H1 (cell line): ENCODE results near the gene ABHD2. TPM values are rescaled to one million over a fixed set of nuclear protein-coding genes. Genes with fewer than 3 reads are reported as not detected.

Source experiments
- CTCF ChIA-PET: fragments of 300-600 bp; sonication (Branson Sonifier 250); formaldehyde crosslinking; loops from one replicate; lab custom pipeline; 2021; ENCODE audit not compliant: partially characterized antibody; lab: Charles Lee
- POLR2A ChIA-PET: fragments of 300-600 bp; sonication (Branson Sonifier 250); formaldehyde crosslinking; loops from one replicate; lab custom pipeline; 2021; ENCODE audit warnings: inconsistent platforms; ENCODE audit not compliant: partially characterized antibody; lab: Charles Lee
- DNase-seq, 2 experiments: peaks; one replicate each; pipeline versions ENCODE4 v3.0.0 to v3.0.0-alpha.2; 2010 to 2022; ENCODE audit warnings: low spot score in 2 of 2, low read depth in 1 of 2, mixed read lengths in 1 of 2
- FAIRE-seq: peaks from 2 replicates; lab custom pipeline; 2011; peaks lifted over from hg19 to GRCh38; lab: Jason Lieb, UNC
- H2AFZ ChIP-seq: 2 replicates; pipeline ENCODE4 v1.8.1; 2012; ENCODE audit warnings: low read length, inconsistent platforms
- H2AK5ac ChIP-seq: 2 replicates; pipeline ENCODE4 v1.6.1; 2013; ENCODE audit warnings: low read depth, low read length
- H2BK120ac ChIP-seq: replicated peaks from 2 replicates; pipeline ENCODE3; 2013; ENCODE audit warnings: low read depth, low read length, inconsistent platforms
- H2BK12ac ChIP-seq: 2 replicates; pipeline ENCODE4 v1.6.1; 2013; ENCODE audit warnings: low read depth, low read length
- H2BK15ac ChIP-seq: 2 replicates; pipeline ENCODE4 v1.6.1; 2013; ENCODE audit warnings: low read length
- H2BK20ac ChIP-seq: 2 replicates; pipeline ENCODE4 v1.6.1; 2013; ENCODE audit warnings: low read length
- H2BK5ac ChIP-seq: 2 replicates; pipeline ENCODE4 v1.6.1; 2013; ENCODE audit warnings: low read depth, low read length
- H3K14ac ChIP-seq: 2 replicates; pipeline ENCODE4 v1.6.1; 2013; ENCODE audit warnings: inconsistent platforms; ENCODE audit not compliant: insufficient read length
- H3K18ac ChIP-seq: 2 replicates; pipeline ENCODE4 v1.6.1; 2013; ENCODE audit warnings: low read length; ENCODE audit errors: extremely low read depth
- H3K23ac ChIP-seq: 2 replicates; pipeline ENCODE4 v1.6.1; 2013; ENCODE audit warnings: inconsistent platforms; ENCODE audit not compliant: insufficient read length
- H3K23me2 ChIP-seq: 2 replicates; pipeline ENCODE4 v1.6.1; 2013; ENCODE audit warnings: low read depth, low read length
- H3K27ac ChIP-seq: 2 replicates; pipeline ENCODE4 v1.6.1; 2011; ENCODE audit warnings: low read depth, low read length, inconsistent platforms
- H3K27me3 ChIP-seq, 4 experiments: replicated peaks in 1 of 4; 1 replicate in 1 of 4; 2 replicates in 3 of 4; pipeline versions ENCODE4 v1.6.1 to v1.8.1; 2011 to 2013; ENCODE audit warnings: low read length in 3 of 4, mild to moderate bottlenecking in 3 of 4, inconsistent platforms in 2 of 4, mixed read lengths in 2 of 4, moderate library complexity in 1 of 4; ENCODE audit not compliant: control insufficient read depth in 3 of 4, insufficient read depth in 3 of 4; ENCODE audit errors: extremely low read depth in 1 of 4
- H3K36me3 ChIP-seq, 4 experiments: 2 replicates each; pipeline versions ENCODE4 v1.6.1 to v1.8.1; 2011 to 2013; ENCODE audit warnings: mild to moderate bottlenecking in 4 of 4, low read length in 3 of 4, moderate library complexity in 2 of 4, control low read depth in 1 of 4, inconsistent platforms in 1 of 4; ENCODE audit not compliant: insufficient read depth in 4 of 4, control insufficient read depth in 2 of 4
- H3K4ac ChIP-seq: replicated peaks from 2 replicates; pipeline ENCODE3; 2013; ENCODE audit warnings: low read length, low read depth, mixed read lengths, inconsistent platforms; ENCODE audit not compliant: insufficient read length
- H3K4me1 ChIP-seq, 4 experiments: replicated peaks in 1 of 4; 1 replicate in 1 of 4; 2 replicates in 3 of 4; pipeline versions ENCODE4 v1.6.1 to v1.8.1; 2011 to 2013; ENCODE audit warnings: low read length in 3 of 4, inconsistent platforms in 2 of 4, mixed read lengths in 1 of 4; ENCODE audit not compliant: insufficient read depth in 4 of 4, control insufficient read depth in 3 of 4
- H3K4me2 ChIP-seq, 2 experiments: 2 replicates each; pipeline versions ENCODE4 v1.6.1 to v1.8.1; 2011 to 2013; ENCODE audit warnings: low read depth in 2 of 2, low read length in 2 of 2, control low read depth in 1 of 2, inconsistent platforms in 1 of 2, mild to moderate bottlenecking in 1 of 2; ENCODE audit not compliant: insufficient read depth in 1 of 2
- H3K4me3 ChIP-seq, 4 experiments: fragments of 200-600, 300-600 bp in 1 of 4; sonication (generic), shearing (Covaris generic), sonication (Bioruptor Twin) in 1 of 4; 2 replicates each; pipeline versions ENCODE4 v1.5.1 to v1.8.1; 2011 to 2016; ENCODE audit warnings: low read length in 4 of 4, low read depth in 3 of 4, control low read depth in 2 of 4, inconsistent platforms in 2 of 4, mild to moderate bottlenecking in 2 of 4, mixed read lengths in 1 of 4, moderate library complexity in 1 of 4; ENCODE audit not compliant: insufficient read depth in 2 of 4; ENCODE audit errors: extremely low read depth in 1 of 4
- H3K56ac ChIP-seq: replicated peaks from 2 replicates; pipeline ENCODE3; 2013; ENCODE audit warnings: low read depth, mild to moderate bottlenecking, mixed read lengths, low read length, inconsistent platforms; ENCODE audit not compliant: insufficient read length
- H3K79me1 ChIP-seq: 2 replicates; pipeline ENCODE4 v1.6.1; 2013; ENCODE audit warnings: low read depth, low read length, control low read depth
- H3K79me2 ChIP-seq, 2 experiments: 2 replicates each; pipeline versions ENCODE4 v1.6.1 to v1.8.1; 2012 to 2013; ENCODE audit warnings: low read length in 2 of 2, mild to moderate bottlenecking in 2 of 2, inconsistent platforms in 1 of 2; ENCODE audit not compliant: insufficient read depth in 2 of 2, control insufficient read depth in 1 of 2
- H3K9ac ChIP-seq, 4 experiments: replicated peaks in 1 of 4; 1 replicate in 1 of 4; 2 replicates in 3 of 4; pipeline versions ENCODE4 v1.6.1 to v1.8.1; 2011 to 2013; ENCODE audit warnings: low read depth in 3 of 4, low read length in 3 of 4, control low read depth in 2 of 4, mild to moderate bottlenecking in 2 of 4, moderate library complexity in 2 of 4, inconsistent platforms in 1 of 4; ENCODE audit errors: extremely low read depth in 1 of 4
- H3K9me3 ChIP-seq, 2 experiments: 2 replicates each; pipeline versions ENCODE4 v1.6.1 to v1.8.1; 2012 to 2013; ENCODE audit warnings: mild to moderate bottlenecking in 2 of 2, moderate library complexity in 2 of 2, control low read depth in 1 of 2, inconsistent platforms in 1 of 2, low read depth in 1 of 2, low read length in 1 of 2, mixed read lengths in 1 of 2; ENCODE audit not compliant: insufficient read depth in 2 of 2
- H4K20me1 ChIP-seq, 2 experiments: replicated peaks in 1 of 2; 2 replicates each; pipeline versions ENCODE3 to v1.8.1; 2011 to 2013; ENCODE audit warnings: inconsistent platforms in 2 of 2, low read length in 2 of 2, mild to moderate bottlenecking in 1 of 2; ENCODE audit not compliant: insufficient read depth in 2 of 2, control insufficient read depth in 1 of 2
- H4K5ac ChIP-seq: 2 replicates; pipeline ENCODE4 v1.6.1; 2013; ENCODE audit warnings: low read length, low read depth, mixed read lengths, inconsistent platforms; ENCODE audit not compliant: insufficient read length
- H4K8ac ChIP-seq: 2 replicates; pipeline ENCODE4 v1.8.0; 2013; ENCODE audit warnings: mild to moderate bottlenecking, moderate library complexity, low read length, inconsistent platforms; ENCODE audit not compliant: insufficient read depth; ENCODE audit errors: extremely low read depth
- H4K91ac ChIP-seq: replicated peaks from 2 replicates; pipeline ENCODE3; 2013; ENCODE audit warnings: low read length, mixed read lengths, inconsistent platforms; ENCODE audit not compliant: insufficient read length
- BCL11A ChIP-seq, 2 experiments: IDR thresholded peaks; one replicate each; pipeline ENCODE4 v1.6.1; 2011; ENCODE audit warnings: low read depth in 2 of 2, low read length in 2 of 2, mild to moderate bottlenecking in 2 of 2
- CREB1 ChIP-seq: IDR thresholded peaks from 2 replicates; pipeline ENCODE4 v1.6.1; 2012; ENCODE audit warnings: inconsistent platforms
- FOSL1 ChIP-seq: IDR thresholded peaks from 2 replicates; pipeline ENCODE4 v1.6.1; 2011; ENCODE audit warnings: mild to moderate bottlenecking, low read depth, low read length, moderate library complexity; ENCODE audit not compliant: insufficient read depth
- GABPA ChIP-seq: IDR thresholded peaks from 2 replicates; pipeline ENCODE4 v1.6.1; 2011; ENCODE audit warnings: mild to moderate bottlenecking, low read length, moderate library complexity, borderline replicate concordance; ENCODE audit not compliant: insufficient read depth
- HDAC6 ChIP-seq: IDR thresholded peaks from one replicate; pipeline ENCODE4 v1.7.1; 2012; ENCODE audit warnings: low read depth, mild to moderate bottlenecking, inconsistent platforms, low read length, moderate library complexity
- KDM4A ChIP-seq: IDR thresholded peaks from one replicate; pipeline ENCODE4 v1.7.1; 2012; ENCODE audit warnings: low read depth, mild to moderate bottlenecking, moderate library complexity, low read length, inconsistent platforms; ENCODE audit not compliant: severe bottlenecking
- PHF8 ChIP-seq: fragments of 200-600 bp; sonication (generic); conservative IDR thresholded peaks from 2 replicates; pipeline ENCODE4 v1.7.1; 2012; ENCODE audit warnings: low read depth, mild to moderate bottlenecking, inconsistent platforms, low read length, moderate library complexity
- RAD21 ChIP-seq, 2 experiments: IDR thresholded peaks in 1 of 2; conservative IDR thresholded peaks in 1 of 2; 2 replicates each; pipeline ENCODE4 v1.6.1; 2011; ENCODE audit warnings: low read depth in 2 of 2, low read length in 2 of 2, improper control_type of control experiment in 1 of 2, inconsistent platforms in 1 of 2, mild to moderate bottlenecking in 1 of 2, moderate library complexity in 1 of 2
- SIRT6 ChIP-seq: IDR thresholded peaks from one replicate; pipeline ENCODE4 v1.7.1; 2012; ENCODE audit warnings: low read length, inconsistent platforms
- SP2 ChIP-seq: IDR thresholded peaks from 2 replicates; pipeline ENCODE4 v1.6.1; 2012; ENCODE audit warnings: mild to moderate bottlenecking, low read length, inconsistent platforms
- SP4 ChIP-seq: IDR thresholded peaks from 2 replicates; pipeline ENCODE4 v1.6.1; 2012; ENCODE audit warnings: low read length, inconsistent platforms
- SUZ12 ChIP-seq: fragments of 200-600 bp; sonication (generic); IDR thresholded peaks from 2 replicates; pipeline ENCODE4 v1.6.1; 2012; ENCODE audit warnings: mild to moderate bottlenecking, inconsistent platforms, low read length, moderate library complexity, mixed read lengths
- WGBS, 2 experiments: shearing (Covaris generic) in 1 of 2; methylation state at CpG; one replicate each; pipeline versions ENCODE4 v1.1.6 to v1.1.7; 2013 to 2015; ENCODE audit warnings: low lambda C conversion rate in 2 of 2, mixed read lengths in 2 of 2, inconsistent platforms in 1 of 2, low coverage in 1 of 2, missing lambda C conversion rate in 1 of 2; ENCODE audit not compliant: insufficient replicate concordance in 2 of 2, insufficient coverage in 1 of 2, insufficient read length in 1 of 2; ENCODE audit errors: extremely low coverage in 1 of 2, missing lambda C conversion rate in 1 of 2; 5-methylcytosine and 5-hydroxymethylcytosine counted together
- polyA plus RNA-seq, 7 experiments: library from polyadenylated mRNA; depleted of rRNA in 3 of 7; stranded (reverse) in 5 of 7; unstranded in 2 of 7; fragments of >200 nt in 5 of 7; fragments of 200-250 nt in 2 of 7; gene quantifications; 1 replicate in 5 of 7; 2 replicates in 1 of 7; 4 replicates in 1 of 7; pipeline versions ENCODE4 v1.2.1 to v1.2.3, GENCODE V29; 2011 to 2013; ENCODE audit warnings: missing spikeins in 2 of 7, mixed read lengths in 2 of 7
- total RNA-seq: library from RNA; stranded (reverse); fragmentation: NEBNext Ultra II Directional; extraction: Animal tissue kit (Norgen Biotek cat#: 25700); gene quantifications from 2 replicates; pipeline ENCODE4 v1.2.1, GENCODE V29; 2021

ABHD2 gene
- total and polyA plus RNA-seq, 2 of the 8 experiments (the other 6 are each of a cell fraction or from before 2014, with no cell fraction given), result 9.1 to 23.7 TPM

GRCh38 chr15:89205991-89206585 is 117.8 kb downstream of the ABHD2 start:
- no peaks in the 10 kb centered on the region for H3K79me1 ChIP-seq
- ChIA-PET CTCF (interaction anchor here (0.6 to 3.3 kb wide), 50 partner anchors 9 to 405 kb away, joined by 3 to 36 read pairs (median 5); partner anchors contain the start of genes FANCI and RLBP1), POLR2A (interaction anchor here (1.0 to 1.6 kb wide), 3 partner anchors 17 to 38 kb away, joined by 3 to 4 read pairs (median 4); partner anchors contain the start of gene FANCI)
- H2AK5ac ChIP-seq, result no peak overlapping the region
- H3K4me3 ChIP-seq, result no peak overlapping the region
- H3K23me2 ChIP-seq, result no peaks in the 10 kb centered on the region
- no peak overlapping the region for H3K4ac ChIP-seq
- no peak for FAIRE-seq
- H3K18ac ChIP-seq, result no peak overlapping the region
- H4K20me1 ChIP-seq, result no peaks in the 10 kb centered on the region
- H3K56ac ChIP-seq, result no peak overlapping the region
- no peaks in the 10 kb centered on the region; a peak in 2 of 7 replicates for H3K4me1 ChIP-seq
- H2BK20ac ChIP-seq, result no peak overlapping the region
- H3K27ac ChIP-seq, result no peak overlapping the region
- no peak overlapping the region for H2BK15ac ChIP-seq
- no peak overlapping the region for H4K5ac ChIP-seq
- no peak overlapping the region for H3K4me2 ChIP-seq
- no peak overlapping the region for H2BK120ac ChIP-seq
- DNase-seq, result no peak
- H3K14ac ChIP-seq, result no peak overlapping the region
- H3K79me2 ChIP-seq, result no peaks in the 10 kb centered on the region
- H2AFZ ChIP-seq, result no peak overlapping the region
- H2BK12ac ChIP-seq, result no peak overlapping the region
- no peak overlapping the region for H3K9ac ChIP-seq
- TF ChIP-seq SUZ12, result no peak
- no peak for TF ChIP-seq KDM4A
- TF ChIP-seq CREB1, result no peak
- no peak for TF ChIP-seq RAD21 (IDR thresholded peaks at IDR 0.05 in 1 of 2, conservative IDR thresholded peaks at IDR 0.05 in 1 of 2; ENCODE audit: low read depth in 2 of 2, low read length in 2 of 2)
- TF ChIP-seq BCL11A (IDR thresholded peaks at IDR 0.05; ENCODE audit: low read depth in 2 of 2, low read length in 2 of 2), result no peak
- no peak for TF ChIP-seq FOSL1
- TF ChIP-seq SP2, result no peak
- no peak for TF ChIP-seq HDAC6
- no peak for TF ChIP-seq GABPA
- TF ChIP-seq PHF8, result no peak
- no peak for TF ChIP-seq SP4
- no peak for TF ChIP-seq SIRT6
- TF ChIP-seq, all 59 proteins: peak for 0
- H3K36me3 ChIP-seq, result no peaks in the 10 kb centered on the region
- no peak overlapping the region for H4K91ac ChIP-seq
- WGBS, 2 experiments, result 89% methylated on average over 14 of the region's 14 CpGs; no CpG with 5 or more reads in 1 of the 2 experiments
- no peak overlapping the region for H4K8ac ChIP-seq
- H3K27me3 ChIP-seq, result no peaks in the 10 kb centered on the region; a peak in 1 of 7 replicates
- H3K9me3 ChIP-seq, result no peaks in the 10 kb centered on the region
- H3K23ac ChIP-seq, result no peak overlapping the region
- no peak overlapping the region for H2BK5ac ChIP-seq
